Tibial nerve (tissue), 4 donors: ENCODE measurements around the gene DHRSX. TPM values are rescaled to one million over a fixed set of nuclear protein-coding genes. Genes with fewer than 3 reads are reported as not detected.

ENCODE experiments used
- DNase-seq, 2 donors: peaks; one replicate each; pipeline ENCODE4 v3.0.0-alpha.2; 2019; ENCODE audit warnings: low spot score in 2 of 2
- H3K27ac ChIP-seq, 4 donors: fragments of 200-600 bp; sonication (generic) in 3 of 4; one replicate each; pipeline ENCODE4 v1.5.1; 2017 to 2019; ENCODE audit warnings: mild to moderate bottlenecking in 1 of 4
- H3K27me3 ChIP-seq, 2 donors: fragments of 200-600 bp; sonication (generic) in 1 of 2; one replicate each; pipeline versions ENCODE4 v1.5.1 to v1.6.0; 2017 to 2019
- H3K36me3 ChIP-seq, 3 donors: fragments of 200-600 bp; sonication (generic); one replicate each; pipeline ENCODE4 v1.5.1; 2018 to 2019
- H3K4me1 ChIP-seq, 4 donors: fragments of 200-600 bp; sonication (generic) in 3 of 4; one replicate each; pipeline ENCODE4 v1.5.1; 2017 to 2019
- H3K4me3 ChIP-seq, 4 donors: fragments of 200-600 bp; sonication (generic) in 3 of 4; one replicate each; pipeline ENCODE4 v1.5.1; 2017 to 2019; ENCODE audit warnings: mild to moderate bottlenecking in 1 of 4, moderate library complexity in 1 of 4
- H3K9me3 ChIP-seq, 4 donors: fragments of 200-600 bp; sonication (generic) in 3 of 4; one replicate each; pipeline ENCODE4 v1.5.1; 2017 to 2019
- CTCF ChIP-seq, 5 experiments: fragments of 200-600 bp in 3 of 5; fragments of 450-650 bp in 2 of 5; sonication (generic) in 3 of 5; IDR thresholded peaks; one replicate each; pipeline ENCODE4 v1.5.1; 2016 to 2019; ENCODE audit warnings: antibody characterized with exemption in 5 of 5, mild to moderate bottlenecking in 3 of 5, moderate library complexity in 2 of 5
- EP300 ChIP-seq, 2 donors: sonication (generic); formaldehyde crosslinking; IDR thresholded peaks; one replicate each; pipeline ENCODE4 v1.6.1; 2017; ENCODE audit warnings: antibody characterized with exemption in 2 of 2, mild to moderate bottlenecking in 1 of 2
- POLR2A ChIP-seq, 2 donors: fragments of 450-650 bp; IDR thresholded peaks; one replicate each; pipeline ENCODE4 v1.6.1; 2017; ENCODE audit warnings: antibody characterized with exemption in 2 of 2, mild to moderate bottlenecking in 2 of 2, moderate library complexity in 2 of 2
- WGBS, 2 donors: methylation state at CpG; one replicate each; pipeline ENCODE4 v1.1.5; 2018; 5-methylcytosine and 5-hydroxymethylcytosine counted together
- total RNA-seq, 4 donors: library from RNA; depleted of rRNA; stranded (reverse); fragments of >200 nt; gene quantifications; one replicate each; pipeline ENCODE4 v1.1.0, GENCODE V29; 2016

The DHRSX gene
- total RNA-seq, 4 donors from 2014 or later: 20.3 to 44.3 (median 31.7) TPM

GRCh38 chrX:2348211-2348610, 152.6 kb downstream of the DHRSX start:
- Histone ChIP-seq H3K9me3 (no peaks in the 10 kb centered on the region), H3K36me3 (peaks cover 0 to 15% (median 0%) of the 10 kb centered on the region in 3 donors), H3K27ac (no peak overlapping the region), H3K27me3 (no peaks in the 10 kb centered on the region), H3K4me3 (no peak overlapping the region), H3K4me1 (no peaks in the 10 kb centered on the region)
- 68 to 77% methylated on average over 5 of the region's 5 CpGs for WGBS, 2 donors
- TF ChIP-seq CTCF (IDR thresholded peaks at IDR 0.05) (no peak), POLR2A (IDR thresholded peaks at IDR 0.05) (no peak), EP300 (IDR thresholded peaks at IDR 0.05) (no peak)
- no peak for DNase-seq

DNA sequence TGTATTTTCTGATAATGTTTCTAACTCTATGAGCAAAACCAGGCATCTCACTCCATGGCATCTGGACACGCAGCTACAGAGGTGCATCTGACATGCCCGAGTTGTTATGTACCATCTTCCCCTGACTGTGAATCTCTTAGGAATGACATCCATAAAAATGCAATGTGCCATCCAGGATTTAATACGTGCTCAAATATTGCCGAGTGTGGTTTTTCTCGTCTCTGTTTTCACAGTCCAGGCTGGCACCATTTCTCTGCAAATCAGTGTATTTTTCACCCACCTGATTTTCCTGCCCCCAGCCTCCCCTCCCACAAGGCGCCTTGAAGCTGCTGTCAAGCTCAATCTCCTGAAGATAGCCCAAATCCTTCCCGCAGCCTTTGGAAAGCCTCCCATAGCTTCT, 154.6 kb downstream of the DHRSX start:
- no peaks in the 10 kb centered on the region for H3K4me1 ChIP-seq
- no peak overlapping the region for H3K4me3 ChIP-seq
- no peaks in the 10 kb centered on the region for H3K9me3 ChIP-seq
- H3K27me3 ChIP-seq: no peaks in the 10 kb centered on the region
- no peak for TF ChIP-seq EP300 (IDR thresholded peaks at IDR 0.05)
- no peak for TF ChIP-seq CTCF (IDR thresholded peaks at IDR 0.05)
- TF ChIP-seq POLR2A (IDR thresholded peaks at IDR 0.05): no peak
- H3K27ac ChIP-seq: no peak overlapping the region
- no peak for DNase-seq
- WGBS, 2 donors: 80 to 83% methylated on average over 7 of the region's 7 CpGs
- H3K36me3 ChIP-seq: peaks cover 0 to 18% (median 0%) of the 10 kb centered on the region in 3 donors

DNA sequence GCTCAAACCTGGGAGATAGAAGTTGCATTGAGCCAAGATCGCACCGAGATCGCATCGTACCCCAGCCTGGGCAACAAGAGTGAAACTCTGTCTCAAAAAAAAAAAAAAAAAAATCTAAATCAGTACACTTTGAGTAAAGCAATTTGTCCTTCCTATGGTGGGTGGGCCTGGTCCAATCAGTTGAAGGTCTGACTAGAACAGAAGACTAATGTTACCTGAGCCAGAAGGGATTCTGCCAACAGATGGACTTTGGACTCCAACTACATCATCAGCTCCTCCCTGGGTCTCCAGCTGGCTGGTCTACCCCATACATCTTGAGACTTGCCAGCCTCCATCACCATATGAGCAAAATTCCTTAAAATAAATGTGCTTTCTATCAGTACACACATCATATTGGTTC, 155.2 kb downstream of the DHRSX start:
- H3K36me3 ChIP-seq: peaks cover 0 to 24% (median 0%) of the 10 kb centered on the region in 3 donors
- no peak overlapping the region for H3K4me3 ChIP-seq
- WGBS, 2 donors: 97 to 98% methylated on average over 4 of the region's 4 CpGs
- no peak overlapping the region for H3K27ac ChIP-seq
- H3K9me3 ChIP-seq: no peaks in the 10 kb centered on the region
- no peak for DNase-seq
- TF ChIP-seq POLR2A (IDR thresholded peaks at IDR 0.05) (no peak), EP300 (IDR thresholded peaks at IDR 0.05) (no peak), CTCF (IDR thresholded peaks at IDR 0.05) (no peak)
- no peaks in the 10 kb centered on the region for H3K4me1 ChIP-seq
- H3K27me3 ChIP-seq: no peaks in the 10 kb centered on the region

DNA sequence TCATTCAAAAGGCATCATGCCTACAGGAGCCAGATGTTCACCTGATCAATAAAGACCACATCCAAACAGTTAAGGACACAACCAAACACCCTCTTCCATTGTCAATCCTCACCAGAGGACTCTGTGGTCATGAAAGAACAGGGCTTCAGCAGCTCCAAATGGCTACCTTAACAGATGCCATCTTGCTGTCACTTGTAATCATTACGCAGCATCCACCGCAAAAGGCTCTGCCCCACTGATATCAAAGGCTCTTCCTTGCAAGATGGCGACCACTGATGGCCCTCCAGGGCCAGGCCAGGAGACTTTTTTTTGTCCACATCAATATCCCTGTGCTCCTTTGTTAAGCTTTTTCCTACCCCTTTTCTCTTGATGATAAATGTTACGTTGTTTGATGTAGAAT, 157.4 kb downstream of the DHRSX start:
- H3K9me3 ChIP-seq: no peaks in the 10 kb centered on the region
- no peaks in the 10 kb centered on the region for H3K4me1 ChIP-seq
- H3K27ac ChIP-seq: no peak overlapping the region
- no peak for DNase-seq
- TF ChIP-seq CTCF (IDR thresholded peaks at IDR 0.05) (no peak), POLR2A (IDR thresholded peaks at IDR 0.05) (no peak), EP300 (IDR thresholded peaks at IDR 0.05) (no peak)
- H3K27me3 ChIP-seq: no peaks in the 10 kb centered on the region
- no peak overlapping the region for H3K4me3 ChIP-seq
- H3K36me3 ChIP-seq: peaks cover 0 to 25% (median 0%) of the 10 kb centered on the region in 3 donors
- 98 to 99% methylated on average over 4 of the region's 4 CpGs for WGBS, 2 donors

DNA sequence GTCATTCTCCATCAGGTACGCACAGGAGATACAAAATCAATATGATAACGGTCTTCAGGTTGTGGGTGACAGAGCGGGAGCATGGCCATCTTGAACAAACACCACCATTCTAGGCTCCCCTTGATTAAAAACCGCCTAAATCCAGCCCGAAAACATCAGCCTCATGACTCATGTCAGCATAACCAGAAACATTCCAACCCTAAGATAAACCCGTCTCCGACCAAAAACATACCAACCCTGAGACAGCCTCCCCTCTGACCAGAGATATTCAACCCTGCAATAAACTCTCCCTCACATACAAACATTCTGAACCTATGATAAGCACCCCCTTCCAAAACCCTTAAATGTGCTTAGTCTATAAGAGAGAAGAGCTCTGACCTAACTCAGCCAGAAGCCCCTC, 157.9 kb downstream of the DHRSX start:
- no peak for TF ChIP-seq EP300 (IDR thresholded peaks at IDR 0.05)
- TF ChIP-seq CTCF (IDR thresholded peaks at IDR 0.05): no peak
- no peak for TF ChIP-seq POLR2A (IDR thresholded peaks at IDR 0.05)
- H3K9me3 ChIP-seq: no peaks in the 10 kb centered on the region
- no peak for DNase-seq
- H3K4me3 ChIP-seq: no peak overlapping the region
- H3K4me1 ChIP-seq: no peaks in the 10 kb centered on the region
- H3K36me3 ChIP-seq: peaks cover 0 to 23% (median 0%) of the 10 kb centered on the region in 3 donors
- 78 to 88% methylated on average over 7 of the region's 7 CpGs for WGBS, 2 donors
- H3K27me3 ChIP-seq: no peaks in the 10 kb centered on the region
- H3K27ac ChIP-seq: no peak overlapping the region
